ENCODE measurements around the gene GPR3. TPM values are rescaled to one million over a fixed set of nuclear protein-coding genes. Genes with fewer than 3 reads are reported as not detected.

GPR3 gene
- polyA plus RNA-seq, 1 experiment, result 1.3 TPM

DNA sequence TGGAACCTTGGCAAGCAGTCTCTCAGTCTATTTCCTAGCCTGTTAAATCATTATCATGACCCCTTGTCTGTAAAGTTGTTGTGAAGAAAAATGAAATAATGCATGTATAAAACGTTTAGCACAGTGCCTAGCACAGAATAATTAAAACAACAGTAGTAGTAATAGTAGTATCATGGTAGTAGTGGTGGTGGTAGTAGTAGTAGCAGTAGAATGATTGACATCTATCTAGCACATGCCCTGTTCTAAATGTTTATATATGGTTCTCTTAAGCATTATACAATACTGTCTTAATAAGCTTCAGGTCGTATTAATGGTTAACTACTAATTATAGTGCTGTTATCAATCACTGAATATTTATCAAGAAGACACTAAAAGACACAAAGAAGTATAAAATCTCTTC, 46.7 kb downstream of the GPR3 start:
- TF ChIP-seq, protein P1, sequence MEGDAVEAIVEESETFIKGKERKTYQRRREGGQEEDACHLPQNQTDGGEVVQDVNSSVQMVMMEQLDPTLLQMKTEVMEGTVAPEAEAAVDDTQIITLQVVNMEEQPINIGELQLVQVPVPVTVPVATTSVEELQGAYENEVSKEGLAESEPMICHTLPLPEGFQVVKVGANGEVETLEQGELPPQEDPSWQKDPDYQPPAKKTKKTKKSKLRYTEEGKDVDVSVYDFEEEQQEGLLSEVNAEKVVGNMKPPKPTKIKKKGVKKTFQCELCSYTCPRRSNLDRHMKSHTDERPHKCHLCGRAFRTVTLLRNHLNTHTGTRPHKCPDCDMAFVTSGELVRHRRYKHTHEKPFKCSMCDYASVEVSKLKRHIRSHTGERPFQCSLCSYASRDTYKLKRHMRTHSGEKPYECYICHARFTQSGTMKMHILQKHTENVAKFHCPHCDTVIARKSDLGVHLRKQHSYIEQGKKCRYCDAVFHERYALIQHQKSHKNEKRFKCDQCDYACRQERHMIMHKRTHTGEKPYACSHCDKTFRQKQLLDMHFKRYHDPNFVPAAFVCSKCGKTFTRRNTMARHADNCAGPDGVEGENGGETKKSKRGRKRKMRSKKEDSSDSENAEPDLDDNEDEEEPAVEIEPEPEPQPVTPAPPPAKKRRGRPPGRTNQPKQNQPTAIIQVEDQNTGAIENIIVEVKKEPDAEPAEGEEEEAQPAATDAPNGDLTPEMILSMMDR (IDR thresholded peaks at IDR 0.05; ENCODE audit: low read depth, low read length), result no peak
- H3K4me3 ChIP-seq (ENCODE audit: low read depth, low read length), result no peak overlapping the region
- no peak for DNase-seq (ENCODE audit: low read depth, low spot score)
- CTCF ChIA-PET, result interaction anchor here (1.2 to 1.7 kb wide), 3 partner anchors 22 to 169 kb away, joined by 3 to 4 read pairs (median 3); no protein-coding TSS in a partner anchor
- H3K9me3 ChIP-seq (ENCODE audit: control insufficient read depth, insufficient read depth, low read length), result no peaks in the 10 kb centered on the region
- H3K27ac ChIP-seq (ENCODE audit: low read depth, low read length), result no peak overlapping the region
- POLR2A ChIA-PET, result no interaction called here
- H3K27me3 ChIP-seq (ENCODE audit: control insufficient read depth, insufficient read depth, low read length), result no peaks in the 10 kb centered on the region

DNA sequence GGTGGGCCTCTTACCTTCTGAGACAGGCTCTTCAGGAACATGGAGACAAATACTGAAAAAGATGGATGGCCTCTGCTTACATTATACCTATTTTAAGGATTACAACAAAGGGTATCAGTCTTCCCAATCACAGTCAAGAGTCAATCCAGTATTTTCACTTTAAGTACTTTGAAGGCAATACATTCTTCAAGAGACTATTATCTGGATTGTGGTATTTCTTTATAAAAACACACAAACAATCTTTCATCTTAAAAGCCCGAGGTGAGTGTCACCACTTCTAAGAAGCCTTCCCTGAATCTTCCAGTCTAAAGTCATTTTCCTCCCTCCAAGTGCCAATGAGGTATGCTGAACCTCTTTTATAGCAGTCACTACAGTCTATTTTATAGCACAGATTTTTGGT, 52.2 kb downstream of the GPR3 start:
- CTCF ChIA-PET, result no interaction called here
- POLR2A ChIA-PET, result no interaction called here
- TF ChIP-seq, protein P1 (IDR thresholded peaks at IDR 0.05; ENCODE audit: low read depth, low read length), result no peak
- Histone ChIP-seq H3K4me3 (ENCODE audit: low read depth, low read length) (no peak overlapping the region), H3K27me3 (ENCODE audit: control insufficient read depth, insufficient read depth, low read length) (no peaks in the 10 kb centered on the region), H3K9me3 (ENCODE audit: control insufficient read depth, insufficient read depth, low read length) (no peaks in the 10 kb centered on the region), H3K27ac (ENCODE audit: low read depth, low read length) (no peak overlapping the region)
- no peak for DNase-seq (ENCODE audit: low read depth, low spot score)

Other genes starting within 250 kb of the GPR3 start
- 10.8 and 16.4 TPM in 2 replicates for gene SLC9A1, start 237.5 kb upstream of the GPR3 start, polyA plus RNA-seq (2011; rRNA removed)
- gene WDTC1, start 158.0 kb upstream of the GPR3 start, polyA plus RNA-seq (2011; rRNA removed), result 7.1 and 9.2 TPM in 2 replicates
- gene TMEM222, start 70.5 kb upstream of the GPR3 start, polyA plus RNA-seq (2011; rRNA removed), result 27.8 and 37.2 TPM in 2 replicates
- 0.32 and 0.35 TPM in 2 replicates for gene SYTL1, start 50.6 kb upstream of the GPR3 start, polyA plus RNA-seq (2011; rRNA removed)
- 7.6 TPM in 2 replicates for gene MAP3K6, start 25.7 kb upstream of the GPR3 start, polyA plus RNA-seq (2011; rRNA removed)
- not detected in 2 replicates for gene FCN3, start 17.8 kb upstream of the GPR3 start, polyA plus RNA-seq (2011; rRNA removed)
- not detected in 2 replicates for gene CD164L2, start 9.3 kb upstream of the GPR3 start, polyA plus RNA-seq (2011; rRNA removed)
- gene WASF2, start 97.5 kb downstream of the GPR3 start, polyA plus RNA-seq (2011; rRNA removed), result 54.8 and 62.7 TPM in 2 replicates
- 2.8 and 3.0 TPM in 2 replicates for gene AHDC1, start 211.5 kb downstream of the GPR3 start, polyA plus RNA-seq (2011; rRNA removed)
- not detected in 2 replicates for gene FGR, start 242.6 kb downstream of the GPR3 start, polyA plus RNA-seq (2011; rRNA removed)